GM18505 (cell line): ENCODE results near the gene VTI1B.
"Not testable (repeated sequence)": the region's sequence is repeated elsewhere in the genome, so short reads cannot be mapped to it uniquely, and the experiment has no call there.

Experiments used
- ATAC-seq: cut with Tn5 transposase; IDR thresholded peaks from one replicate; pipeline ENCODE4 v1.9.1; 2021; ENCODE audit not compliant: unreplicated experiment
- POLR2A ChIP-seq: IDR thresholded peaks from 4 replicates; pipeline ENCODE4 v1.6.1; 2011; ENCODE audit warnings: borderline replicate concordance; ENCODE audit not compliant: insufficient read depth, insufficient read length; ENCODE audit errors: extremely low read depth

The VTI1B gene

GRCh38 chr14:67602995-67603545 is 71.4 kb downstream of the VTI1B start:
- peak; percentile 54 for ATAC-seq
- no peak for TF ChIP-seq POLR2A

GRCh38 chr14:67602076-67602475 is 72.4 kb downstream of the VTI1B start:
- TF ChIP-seq POLR2A: no peak
- no peak for ATAC-seq

- not testable (repeated sequence) for ATAC-seq
Observed at GRCh38 chr14:67600562-67600974, 73.9 kb downstream of the VTI1B start.

GRCh38 chr14:67599698-67600561 is 74.5 kb downstream of the VTI1B start, which contains the start of gene PIGH:
Gene PIGH, minus strand, starts transcription at chr14:67600268. Its CDS starts 65 bp downstream, at chr14:67600203.
- ATAC-seq: peak; percentile 88
- TF ChIP-seq POLR2A: peak; percentile 80
